IMR-90 (cell line): Measurements from ENCODE around the gene SBF2. TPM values are rescaled to one million over a fixed set of nuclear protein-coding genes. Genes with fewer than 3 reads are reported as not detected.

Source experiments
- ATAC-seq: fragments of 200-7000 bp; cut with Tn5 transposase; 2 replicates; pipeline ENCODE4 v1.9.1; 2020; ENCODE audit warnings: low read depth, mild to moderate bottlenecking, moderate library complexity
- BruUV-seq: library from RNA; stranded (reverse); fragments of 400-500 nt; replicated peaks from 2 replicates; lab custom pipeline; 2021; lab: Mats Ljungman, UMichigan
- CTCF ChIA-PET: fragments of 300-600 bp; formaldehyde crosslinking; extraction: SDS; loops from one replicate; lab custom pipeline; 2021; ENCODE audit warnings: antibody characterized with exemption; lab: Yijun Ruan, JAX
- POLR2A ChIA-PET: fragments of 300-600 bp; sonication (Branson Sonifier 250); formaldehyde crosslinking; loops from one replicate; lab custom pipeline; 2022; ENCODE audit warnings: antibody characterized with exemption; ENCODE audit not compliant: unreplicated experiment; lab: Charles Lee
- DNase-seq: peaks from one replicate; pipeline ENCODE4 v3.0.0; 2013
- H2AFZ ChIP-seq: replicated peaks from 2 replicates; pipeline ENCODE3; 2013; ENCODE audit warnings: low read length, mild to moderate bottlenecking; ENCODE audit not compliant: poor library complexity
- H2AK5ac ChIP-seq: 2 replicates; pipeline ENCODE4 v1.6.1; 2013; ENCODE audit warnings: low read depth, low read length, inconsistent platforms
- H2AK9ac ChIP-seq: replicated peaks from 2 replicates; pipeline ENCODE3; 2013; ENCODE audit warnings: mild to moderate bottlenecking, low read depth, low read length, moderate library complexity; ENCODE audit not compliant: poor library complexity
- H2BK120ac ChIP-seq: 2 replicates; pipeline ENCODE4 v1.6.1; 2013; ENCODE audit warnings: low read depth, low read length, inconsistent platforms
- H2BK15ac ChIP-seq: 3 replicates; pipeline ENCODE4 v1.6.1; 2013; ENCODE audit warnings: low read depth, low read length, inconsistent platforms
- H2BK20ac ChIP-seq: 2 replicates; pipeline ENCODE4 v1.6.1; 2013; ENCODE audit warnings: low read depth, mild to moderate bottlenecking, inconsistent platforms, low read length, moderate library complexity
- H2BK5ac ChIP-seq: 2 replicates; pipeline ENCODE4 v1.6.1; 2013; ENCODE audit warnings: mild to moderate bottlenecking, low read depth, low read length, inconsistent platforms; ENCODE audit not compliant: poor library complexity, severe bottlenecking
- H3K14ac ChIP-seq: replicated peaks from 2 replicates; pipeline ENCODE4 v1.6.1; 2013; ENCODE audit warnings: low read depth, low read length, inconsistent platforms
- H3K18ac ChIP-seq: 2 replicates; pipeline ENCODE4 v1.6.1; 2013; ENCODE audit warnings: low read depth, low read length, control low read depth
- H3K23ac ChIP-seq: 2 replicates; pipeline ENCODE4 v1.6.1; 2013; ENCODE audit warnings: low read depth, low read length, inconsistent platforms
- H3K27ac ChIP-seq: 2 replicates; pipeline ENCODE4 v1.5.1; 2013; ENCODE audit warnings: mild to moderate bottlenecking, control low read depth, low read length; ENCODE audit not compliant: insufficient read depth
- H3K27me3 ChIP-seq: 2 replicates; pipeline ENCODE4 v1.6.1; 2013; ENCODE audit warnings: low read length; ENCODE audit not compliant: control insufficient read depth, insufficient read depth
- H3K36me3 ChIP-seq: 2 replicates; pipeline ENCODE4 v1.6.1; 2013; ENCODE audit warnings: low read length, mixed read lengths; ENCODE audit not compliant: control insufficient read depth, insufficient read depth
- H3K4ac ChIP-seq: 2 replicates; pipeline ENCODE4 v1.6.1; 2013; ENCODE audit warnings: low read depth, low read length, inconsistent platforms
- H3K4me1 ChIP-seq: 2 replicates; pipeline ENCODE4 v1.6.1; 2013; ENCODE audit warnings: low read length, mixed read lengths; ENCODE audit not compliant: control insufficient read depth, insufficient read depth
- H3K4me2 ChIP-seq: 2 replicates; pipeline ENCODE4 v1.6.1; 2013; ENCODE audit warnings: low read depth, mild to moderate bottlenecking, control low read depth, low read length, moderate library complexity
- H3K4me3 ChIP-seq: 2 replicates; pipeline ENCODE4 v1.5.1; 2013; ENCODE audit warnings: low read depth, mild to moderate bottlenecking, control low read depth, low read length, moderate library complexity; ENCODE audit not compliant: insufficient read depth
- H3K56ac ChIP-seq: 2 replicates; pipeline ENCODE4 v1.6.1; 2013; ENCODE audit warnings: low read length, inconsistent platforms; ENCODE audit not compliant: insufficient read depth; ENCODE audit errors: extremely low read depth
- H3K79me1 ChIP-seq, 2 experiments: 2 replicates each; pipeline ENCODE4 v1.6.1; 2013; ENCODE audit warnings: low read length in 2 of 2, inconsistent platforms in 1 of 2, low read depth in 1 of 2
- H3K9ac ChIP-seq: 2 replicates; pipeline ENCODE4 v1.6.1; 2013; ENCODE audit warnings: low read depth, low read length, control low read depth
- H3K9me1 ChIP-seq: 2 replicates; pipeline ENCODE4 v1.6.1; 2013; ENCODE audit warnings: low read length, inconsistent platforms; ENCODE audit not compliant: insufficient read depth
- H3K9me3 ChIP-seq: 2 replicates; pipeline ENCODE4 v1.6.1; 2013; ENCODE audit warnings: low read length; ENCODE audit not compliant: control insufficient read depth, insufficient read depth
- H4K20me1 ChIP-seq: 2 replicates; pipeline ENCODE4 v1.6.1; 2013; ENCODE audit warnings: low read length, inconsistent platforms; ENCODE audit not compliant: insufficient read depth
- H4K5ac ChIP-seq: 2 replicates; pipeline ENCODE4 v1.6.1; 2013; ENCODE audit warnings: mild to moderate bottlenecking, low read depth, low read length, control low read depth
- H4K8ac ChIP-seq, 2 experiments: 2 replicates each; pipeline ENCODE4 v1.6.1; 2013; ENCODE audit warnings: low read depth in 2 of 2, low read length in 2 of 2, control low read depth in 1 of 2, inconsistent platforms in 1 of 2
- H4K91ac ChIP-seq: 2 replicates; pipeline ENCODE4 v1.6.1; 2013; ENCODE audit warnings: low read depth, low read length, inconsistent platforms; ENCODE audit not compliant: insufficient read depth
- BHLHE40 ChIP-seq: fragments of 150-350 bp; IDR thresholded peaks from 2 replicates; pipeline ENCODE4 v1.6.1; 2016; ENCODE audit warnings: mild to moderate bottlenecking, low read depth, low read length
- CEBPB ChIP-seq: IDR thresholded peaks from 2 replicates; pipeline ENCODE4 v1.6.1; 2012; ENCODE audit warnings: low read depth, low read length, improper control_type of control experiment
- MAFK ChIP-seq: IDR thresholded peaks from 2 replicates; pipeline ENCODE4 v1.6.1; 2012; ENCODE audit warnings: low read depth, low read length, improper control_type of control experiment
- MAZ ChIP-seq: IDR thresholded peaks from 2 replicates; pipeline ENCODE4 v1.6.1; 2012; ENCODE audit warnings: low read depth, mild to moderate bottlenecking, low read length, improper control_type of control experiment, moderate library complexity, borderline replicate concordance
- NFE2L2 ChIP-seq: fragments of 150-350 bp; IDR thresholded peaks from 2 replicates; pipeline ENCODE4 v1.6.1; 2016; ENCODE audit warnings: low read depth, mild to moderate bottlenecking, low read length
- POLR2A ChIP-seq: IDR thresholded peaks from 2 replicates; pipeline ENCODE4 v1.6.1; 2012; ENCODE audit warnings: mild to moderate bottlenecking, low read depth, low read length
- RAD21 ChIP-seq: IDR thresholded peaks from 2 replicates; pipeline ENCODE4 v1.6.1; 2012; ENCODE audit warnings: low read length, improper control_type of control experiment
- RCOR1 ChIP-seq: IDR thresholded peaks from 2 replicates; pipeline ENCODE4 v1.6.1; 2012; ENCODE audit warnings: mild to moderate bottlenecking, low read length, improper control_type of control experiment; ENCODE audit not compliant: insufficient replicate concordance
- RFX5 ChIP-seq: IDR thresholded peaks from 2 replicates; pipeline ENCODE4 v1.8.0; 2012; ENCODE audit warnings: low read depth, mild to moderate bottlenecking, low read length, moderate library complexity
- SMC3 ChIP-seq: fragments of 150-350 bp; IDR thresholded peaks from 2 replicates; pipeline ENCODE4 v1.6.1; 2016; ENCODE audit warnings: low read depth, mild to moderate bottlenecking, antibody characterized with exemption, low read length, moderate library complexity
- WGBS, 2 experiments: methylation state at CpG; one replicate each; pipeline versions ENCODE4 v1.1.5 to v1.1.7; 2013; ENCODE audit warnings: missing lambda C conversion rate in 2 of 2; ENCODE audit not compliant: insufficient read length in 1 of 2; ENCODE audit errors: extremely low coverage in 2 of 2; 5-methylcytosine and 5-hydroxymethylcytosine counted together
- dilution Hi-C: fragments of 300-500 bp; cut with HindIII; formaldehyde crosslinking; loops from one replicate; pipeline ENCODE4 v1.14.3; 2018; ENCODE audit warnings: low sequenced_read_pairs; ENCODE audit not compliant: unreplicated experiment
- in situ Hi-C: fragments of 300-500 bp; cut with MboI; formaldehyde crosslinking; loops from 3 replicates; pipeline ENCODE4 v1.14.3; 2019; ENCODE audit warnings: low sequenced_read_pairs, inconsistent platforms, mixed read lengths
- intact Hi-C: fragments of 100-400 bp; cut with micrococcal nuclease; formaldehyde crosslinking; loops from 2 replicates; pipeline ENCODE4 v1.10.0; 2022
- polyA plus RNA-seq, 3 experiments: library from polyadenylated mRNA; depleted of rRNA; stranded (reverse); fragments of >200 nt; gene quantifications; 2 replicates each; pipeline ENCODE4 v1.2.3, GENCODE V29; 2012; ENCODE audit warnings: low replicate concordance in 1 of 3
- total RNA-seq: library from RNA; depleted of rRNA; stranded (reverse); fragments of >200 nt; gene quantifications from 2 replicates; pipeline ENCODE4 v1.2.3, GENCODE V29; 2012
- TF ChIP-seq, protein P1 (sequence below): fragments of 150-350 bp; IDR thresholded peaks from 2 replicates; pipeline ENCODE4 v1.6.1; 2017; ENCODE audit warnings: mild to moderate bottlenecking, antibody characterized with exemption, low read length, low read depth
- TF ChIP-seq, protein P2 (sequence below): fragments of 150-350 bp; IDR thresholded peaks from 2 replicates; pipeline ENCODE4 v1.6.1; 2016; ENCODE audit warnings: low read depth, mild to moderate bottlenecking, low read length, moderate library complexity, borderline replicate concordance

SBF2 gene
- total and polyA plus RNA-seq, 2 of the 4 experiments (the other 2 are of a cell fraction) = 23.8 to 51.8 TPM

DNA sequence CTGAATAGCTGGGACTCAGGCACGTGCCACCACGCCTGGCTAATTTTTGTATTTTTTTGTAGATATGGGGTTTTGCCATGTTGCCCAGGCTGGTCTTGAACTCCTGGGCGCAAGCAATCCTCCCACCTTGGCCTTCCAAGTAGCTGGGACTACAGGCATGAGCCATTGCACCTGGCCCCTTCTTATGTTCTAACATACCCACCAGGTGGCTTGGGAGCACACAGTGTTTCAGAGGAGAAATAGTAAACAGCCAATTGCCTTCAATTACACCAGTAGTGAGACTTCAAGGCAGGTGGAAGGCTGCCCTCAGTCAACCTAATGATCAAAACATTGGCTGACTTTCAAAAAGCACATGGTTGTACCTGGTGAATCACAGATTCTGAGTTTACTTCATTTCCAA, 462.9 kb downstream of the SBF2 start:
- no peak for DNase-seq
- no peak overlapping the region for H3K56ac ChIP-seq
- no peak overlapping the region for H3K4me2 ChIP-seq
- in situ Hi-C loops (no loop called here), dilution Hi-C loops (no loop called here), intact Hi-C loops (no loop called here)
- H3K4me1 ChIP-seq = no peaks in the 10 kb centered on the region; the same call in 1 of the 2 replicates
- H2AFZ ChIP-seq = no peak overlapping the region
- no peak overlapping the region for H2BK20ac ChIP-seq
- no peak overlapping the region for H3K18ac ChIP-seq
- ChIA-PET CTCF (no interaction called here), POLR2A (no interaction called here)
- peaks cover 10% of the 10 kb centered on the region for H3K36me3 ChIP-seq
- TF ChIP-seq RFX5 (no peak), MAZ (no peak), MAFK (no peak), BHLHE40 (no peak), RAD21 (no peak), RCOR1 (no peak), SMC3 (no peak), CEBPB (no peak), NFE2L2 (no peak), POLR2A (no peak)
- TF ChIP-seq, protein P1, sequence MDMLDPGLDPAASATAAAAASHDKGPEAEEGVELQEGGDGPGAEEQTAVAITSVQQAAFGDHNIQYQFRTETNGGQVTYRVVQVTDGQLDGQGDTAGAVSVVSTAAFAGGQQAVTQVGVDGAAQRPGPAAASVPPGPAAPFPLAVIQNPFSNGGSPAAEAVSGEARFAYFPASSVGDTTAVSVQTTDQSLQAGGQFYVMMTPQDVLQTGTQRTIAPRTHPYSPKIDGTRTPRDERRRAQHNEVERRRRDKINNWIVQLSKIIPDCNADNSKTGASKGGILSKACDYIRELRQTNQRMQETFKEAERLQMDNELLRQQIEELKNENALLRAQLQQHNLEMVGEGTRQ = no peak
- TF ChIP-seq, protein P2, sequence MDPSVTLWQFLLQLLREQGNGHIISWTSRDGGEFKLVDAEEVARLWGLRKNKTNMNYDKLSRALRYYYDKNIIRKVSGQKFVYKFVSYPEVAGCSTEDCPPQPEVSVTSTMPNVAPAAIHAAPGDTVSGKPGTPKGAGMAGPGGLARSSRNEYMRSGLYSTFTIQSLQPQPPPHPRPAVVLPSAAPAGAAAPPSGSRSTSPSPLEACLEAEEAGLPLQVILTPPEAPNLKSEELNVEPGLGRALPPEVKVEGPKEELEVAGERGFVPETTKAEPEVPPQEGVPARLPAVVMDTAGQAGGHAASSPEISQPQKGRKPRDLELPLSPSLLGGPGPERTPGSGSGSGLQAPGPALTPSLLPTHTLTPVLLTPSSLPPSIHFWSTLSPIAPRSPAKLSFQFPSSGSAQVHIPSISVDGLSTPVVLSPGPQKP = no peak
- H3K9me3 ChIP-seq = no peaks in the 10 kb centered on the region
- H3K79me1 ChIP-seq = peaks cover 3 to 4% of the 10 kb centered on the region in 2 experiments; a peak in 1 of 4 replicates
- H3K27ac ChIP-seq = no peak overlapping the region
- no peaks in the 10 kb centered on the region for H4K20me1 ChIP-seq
- H2BK15ac ChIP-seq = no peak overlapping the region
- no peaks in the 10 kb centered on the region for H3K27me3 ChIP-seq
- H4K91ac ChIP-seq = no peak overlapping the region
- H3K23ac ChIP-seq = no peak overlapping the region
- no CpG with 5 or more reads among the region's 3 CpGs for WGBS, 2 experiments
- no peak overlapping the region for H3K9ac ChIP-seq
- H4K5ac ChIP-seq = no peak overlapping the region; the same call in 1 of the 2 replicates
- H2AK5ac ChIP-seq = no peak overlapping the region
- H3K14ac ChIP-seq = no peak overlapping the region
- H3K4me3 ChIP-seq = no peak overlapping the region
- no peak overlapping the region for H2AK9ac ChIP-seq
- H3K9me1 ChIP-seq = peaks cover 6% of the 10 kb centered on the region
- ATAC-seq = no peak
- no peak overlapping the region for H2BK120ac ChIP-seq
- no peak overlapping the region for H4K8ac ChIP-seq
- no TSS peak for BruUV-seq
- no peak overlapping the region for H3K4ac ChIP-seq
- no peak overlapping the region for H2BK5ac ChIP-seq
